ENCODE measurements around the gene F8. TPM values are rescaled to one million over a fixed set of nuclear protein-coding genes. Genes with fewer than 3 reads are reported as not detected.

F8 gene
- total RNA-seq, 1 experiment from 2014 or later, result 12.4 TPM

DNA sequence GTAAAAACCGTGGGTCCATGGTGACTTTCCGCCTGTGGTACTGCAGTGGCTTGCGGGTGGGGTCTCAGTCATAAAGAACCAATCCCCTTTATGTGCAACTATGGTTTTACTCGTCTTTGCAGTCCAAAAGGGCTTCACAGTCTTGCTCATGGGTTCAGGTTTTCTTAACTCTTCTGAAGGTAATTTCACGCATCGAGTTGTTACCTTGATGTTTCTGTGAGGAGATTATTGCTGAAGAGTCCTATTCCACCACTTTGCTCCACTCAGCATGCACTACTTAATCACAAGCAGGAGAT, 41.5 kb downstream of the F8 start:
- Histone ChIP-seq H3K9me3 (ENCODE audit: control insufficient read depth, insufficient read depth, low read depth, low read length) (no peaks in the 10 kb centered on the region), H3K27ac (ENCODE audit: low read length) (peak overlapping the region; percentile 31; the same call in 1 of the 2 replicates), H3K27me3 (ENCODE audit: control insufficient read depth, insufficient read depth, low read length) (no peaks in the 10 kb centered on the region), H3K4me1 (ENCODE audit: control insufficient read depth, insufficient read depth, low read length) (peaks cover 4% of the 10 kb centered on the region; the same call in 1 of the 2 replicates), H3K4me3 (ENCODE audit: low read depth in 2 of 2, low read length in 2 of 2) (peak overlapping the region; percentile 36 to 67), H3K36me3 (ENCODE audit: control insufficient read depth, insufficient read depth, low read length) (no peaks in the 10 kb centered on the region)
- ChIA-PET POLR2A (no interaction called here), CTCF (no interaction called here)
- no peak for DNase-seq (ENCODE audit: low read depth, low spot score)
- BruUV-seq (replicated peaks), result no TSS peak
- intact Hi-C loops (cut with micrococcal nuclease; ENCODE audit: unreplicated experiment) (loop anchor here (2.0 to 10.0 kb wide), 3 partner anchors 62 to 234 kb away; partner anchors contain the start of gene VBP1), in situ Hi-C loops (cut with HindIII; ENCODE audit: low pct_unique_long_range_greater_than_20kb, low sequenced_read_pairs) (no loop called here)
- ATAC-seq, result peak; percentile 56
- TF ChIP-seq, protein P1, sequence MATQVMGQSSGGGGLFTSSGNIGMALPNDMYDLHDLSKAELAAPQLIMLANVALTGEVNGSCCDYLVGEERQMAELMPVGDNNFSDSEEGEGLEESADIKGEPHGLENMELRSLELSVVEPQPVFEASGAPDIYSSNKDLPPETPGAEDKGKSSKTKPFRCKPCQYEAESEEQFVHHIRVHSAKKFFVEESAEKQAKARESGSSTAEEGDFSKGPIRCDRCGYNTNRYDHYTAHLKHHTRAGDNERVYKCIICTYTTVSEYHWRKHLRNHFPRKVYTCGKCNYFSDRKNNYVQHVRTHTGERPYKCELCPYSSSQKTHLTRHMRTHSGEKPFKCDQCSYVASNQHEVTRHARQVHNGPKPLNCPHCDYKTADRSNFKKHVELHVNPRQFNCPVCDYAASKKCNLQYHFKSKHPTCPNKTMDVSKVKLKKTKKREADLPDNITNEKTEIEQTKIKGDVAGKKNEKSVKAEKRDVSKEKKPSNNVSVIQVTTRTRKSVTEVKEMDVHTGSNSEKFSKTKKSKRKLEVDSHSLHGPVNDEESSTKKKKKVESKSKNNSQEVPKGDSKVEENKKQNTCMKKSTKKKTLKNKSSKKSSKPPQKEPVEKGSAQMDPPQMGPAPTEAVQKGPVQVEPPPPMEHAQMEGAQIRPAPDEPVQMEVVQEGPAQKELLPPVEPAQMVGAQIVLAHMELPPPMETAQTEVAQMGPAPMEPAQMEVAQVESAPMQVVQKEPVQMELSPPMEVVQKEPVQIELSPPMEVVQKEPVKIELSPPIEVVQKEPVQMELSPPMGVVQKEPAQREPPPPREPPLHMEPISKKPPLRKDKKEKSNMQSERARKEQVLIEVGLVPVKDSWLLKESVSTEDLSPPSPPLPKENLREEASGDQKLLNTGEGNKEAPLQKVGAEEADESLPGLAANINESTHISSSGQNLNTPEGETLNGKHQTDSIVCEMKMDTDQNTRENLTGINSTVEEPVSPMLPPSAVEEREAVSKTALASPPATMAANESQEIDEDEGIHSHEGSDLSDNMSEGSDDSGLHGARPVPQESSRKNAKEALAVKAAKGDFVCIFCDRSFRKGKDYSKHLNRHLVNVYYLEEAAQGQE (IDR thresholded peaks at IDR 0.05; ENCODE audit: insufficient read depth in 1 of 2, low read depth in 2 of 2, low read length in 1 of 2), result no peak
- TF ChIP-seq, protein P2, sequence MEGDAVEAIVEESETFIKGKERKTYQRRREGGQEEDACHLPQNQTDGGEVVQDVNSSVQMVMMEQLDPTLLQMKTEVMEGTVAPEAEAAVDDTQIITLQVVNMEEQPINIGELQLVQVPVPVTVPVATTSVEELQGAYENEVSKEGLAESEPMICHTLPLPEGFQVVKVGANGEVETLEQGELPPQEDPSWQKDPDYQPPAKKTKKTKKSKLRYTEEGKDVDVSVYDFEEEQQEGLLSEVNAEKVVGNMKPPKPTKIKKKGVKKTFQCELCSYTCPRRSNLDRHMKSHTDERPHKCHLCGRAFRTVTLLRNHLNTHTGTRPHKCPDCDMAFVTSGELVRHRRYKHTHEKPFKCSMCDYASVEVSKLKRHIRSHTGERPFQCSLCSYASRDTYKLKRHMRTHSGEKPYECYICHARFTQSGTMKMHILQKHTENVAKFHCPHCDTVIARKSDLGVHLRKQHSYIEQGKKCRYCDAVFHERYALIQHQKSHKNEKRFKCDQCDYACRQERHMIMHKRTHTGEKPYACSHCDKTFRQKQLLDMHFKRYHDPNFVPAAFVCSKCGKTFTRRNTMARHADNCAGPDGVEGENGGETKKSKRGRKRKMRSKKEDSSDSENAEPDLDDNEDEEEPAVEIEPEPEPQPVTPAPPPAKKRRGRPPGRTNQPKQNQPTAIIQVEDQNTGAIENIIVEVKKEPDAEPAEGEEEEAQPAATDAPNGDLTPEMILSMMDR (IDR thresholded peaks at IDR 0.05), result peak; percentile 55
- TF ChIP-seq POLR2AphosphoS5 (IDR thresholded peaks at IDR 0.05; ENCODE audit: low read depth, low read length) (no peak), SIN3A (IDR thresholded peaks at IDR 0.05; ENCODE audit: borderline replicate concordance, insufficient read depth, low read depth, low read length) (no peak), TCF7L2 (IDR thresholded peaks at IDR 0.05; ENCODE audit: low read depth, low read length) (no peak)

DNA sequence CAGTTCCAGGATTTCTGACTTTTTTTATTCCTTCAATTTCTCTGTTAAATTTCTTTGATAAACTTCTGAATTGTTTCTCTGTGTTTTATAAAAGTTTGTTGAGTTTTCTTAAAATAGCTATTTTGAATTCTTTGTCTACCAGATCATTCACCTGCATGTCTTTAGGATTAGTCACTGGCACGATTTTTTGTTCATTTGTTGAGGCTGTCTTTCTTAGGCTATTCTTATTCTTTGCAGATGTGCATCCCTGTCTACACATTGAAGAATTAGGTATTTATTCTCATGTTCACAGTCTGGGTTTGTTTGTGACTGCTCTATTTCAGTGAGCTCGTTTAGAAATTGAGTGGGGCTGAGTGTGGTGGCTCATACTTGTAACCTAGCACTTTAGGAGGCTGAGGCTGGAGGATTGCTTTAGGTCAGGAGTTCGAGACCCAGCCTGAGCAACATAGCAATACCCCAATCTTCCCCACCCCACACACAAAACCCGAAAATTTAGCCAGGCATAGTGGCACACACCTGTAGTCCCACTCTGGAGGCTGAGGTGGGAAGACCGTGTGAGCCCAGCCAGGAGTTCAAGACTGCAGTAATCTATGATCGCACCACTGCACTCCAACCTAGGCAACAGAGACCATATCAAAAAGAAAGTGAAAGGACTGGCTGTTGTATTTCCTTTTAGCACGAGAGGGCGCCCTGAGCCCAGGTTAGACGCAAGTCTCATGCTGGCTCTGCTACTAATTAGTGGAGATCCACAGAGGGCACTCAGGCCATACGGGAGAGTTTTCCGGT, 42.0 kb downstream of the F8 start:
- Histone ChIP-seq H3K4me1 (ENCODE audit: control insufficient read depth, insufficient read depth, low read length) (peaks cover 4% of the 10 kb centered on the region; the same call in 1 of the 2 replicates), H3K9me3 (ENCODE audit: control insufficient read depth, insufficient read depth, low read depth, low read length) (no peaks in the 10 kb centered on the region), H3K36me3 (ENCODE audit: control insufficient read depth, insufficient read depth, low read length) (no peaks in the 10 kb centered on the region), H3K27ac (ENCODE audit: low read length) (peak overlapping the region; percentile 77), H3K27me3 (ENCODE audit: control insufficient read depth, insufficient read depth, low read length) (no peaks in the 10 kb centered on the region), H3K4me3 (ENCODE audit: low read depth in 2 of 2, low read length in 2 of 2) (peak overlapping the region; percentile 36 to 67)
- ChIA-PET POLR2A (no interaction called here), CTCF (interaction anchor here (0.6 kb wide), 1 partner anchor 88 kb away, joined by 4 read pairs; no protein-coding TSS in a partner anchor)
- ATAC-seq, result peak; percentile 97
- peak; percentile 58 for DNase-seq (ENCODE audit: low read depth, low spot score)
- in situ Hi-C loops (cut with HindIII; ENCODE audit: low pct_unique_long_range_greater_than_20kb, low sequenced_read_pairs) (no loop called here), intact Hi-C loops (cut with micrococcal nuclease; ENCODE audit: unreplicated experiment) (loop anchor here (2.0 to 10.0 kb wide), 3 partner anchors 62 to 234 kb away; partner anchors contain the start of gene VBP1)
- TF ChIP-seq POLR2AphosphoS5 (IDR thresholded peaks at IDR 0.05; ENCODE audit: low read depth, low read length) (no peak), SIN3A (IDR thresholded peaks at IDR 0.05; ENCODE audit: borderline replicate concordance, insufficient read depth, low read depth, low read length) (no peak)
- TF ChIP-seq, protein P2 (IDR thresholded peaks at IDR 0.05), result peak; percentile 86
- no TSS peak for BruUV-seq (replicated peaks)
